Right atrium auricular region (tissue), 2 donors: Measurements from ENCODE around the gene DESI2. TPM values are rescaled to one million over a fixed set of nuclear protein-coding genes. Genes with fewer than 3 reads are reported as not detected.
A peak's percentile ranks its signal among the peaks of the same experiment; 100 is the strongest.

Source experiments
- DNase-seq: peaks from one replicate; pipeline ENCODE4 v3.0.0-alpha.2; 2019; ENCODE audit warnings: low spot score
- H3K27ac ChIP-seq, 2 donors: fragments of 200-600 bp; sonication (generic); 1 replicate in 1 of 2; 2 replicates in 1 of 2; pipeline ENCODE4 v1.5.1; 2016 to 2019
- H3K27me3 ChIP-seq, 2 donors: fragments of 200-600 bp; sonication (generic); one replicate each; pipeline versions ENCODE4 v1.5.1 to v1.6.0; 2017 to 2019
- H3K36me3 ChIP-seq: fragments of 200-600 bp; sonication (generic); one replicate; pipeline ENCODE4 v1.5.1; 2016
- H3K4me1 ChIP-seq, 2 donors: fragments of 200-600 bp; sonication (generic); one replicate each; pipeline versions ENCODE4 v1.5.1 to v1.6.0; 2017 to 2019
- H3K4me3 ChIP-seq, 2 donors: fragments of 200-600 bp; sonication (generic); 1 replicate in 1 of 2; 2 replicates in 1 of 2; pipeline ENCODE4 v1.5.1; 2017 to 2019; ENCODE audit warnings: mild to moderate bottlenecking in 1 of 2, moderate library complexity in 1 of 2
- H3K9me3 ChIP-seq, 2 donors: fragments of 200-600 bp; sonication (generic); one replicate each; pipeline ENCODE4 v1.5.1; 2019
- CTCF ChIP-seq, 2 donors: fragments of 200-600 bp; sonication (generic); IDR thresholded peaks; one replicate each; pipeline ENCODE4 v1.5.1; 2019; ENCODE audit warnings: antibody characterized with exemption in 2 of 2
- total RNA-seq, 2 donors: library from RNA; depleted of rRNA; stranded (reverse); fragments of >200 nt; gene quantifications; one replicate each; pipeline ENCODE4 v1.1.0, GENCODE V29; 2016

Gene DESI2
- total RNA-seq, 2 donors from 2014 or later = 26.8 to 29.1 TPM

- Histone ChIP-seq H3K9me3 (no peaks in the 10 kb centered on the region), H3K4me3 (no peak overlapping the region), H3K36me3 (peaks cover 13% of the 10 kb centered on the region), H3K27ac (peak overlapping the region in 1 of 2 donors; percentile 23), H3K4me1 (peaks cover 0 to 8% of the 10 kb centered on the region in 2 donors), H3K27me3 (no peaks in the 10 kb centered on the region)
- no peak for TF ChIP-seq CTCF (IDR thresholded peaks at IDR 0.05)
- no peak for DNase-seq
Observed at GRCh38 chr1:244710474-244711062, 57.6 kb downstream of the DESI2 start.

GRCh38 chr1:244712669-244713068, 59.7 kb downstream of the DESI2 start:
- DNase-seq = no peak
- Histone ChIP-seq H3K36me3 (no peaks in the 10 kb centered on the region), H3K4me3 (no peak overlapping the region), H3K4me1 (peaks cover 0 to 5% of the 10 kb centered on the region in 2 donors), H3K9me3 (no peaks in the 10 kb centered on the region), H3K27ac (no peak overlapping the region), H3K27me3 (no peaks in the 10 kb centered on the region)
- TF ChIP-seq CTCF (IDR thresholded peaks at IDR 0.05) = no peak

DNA sequence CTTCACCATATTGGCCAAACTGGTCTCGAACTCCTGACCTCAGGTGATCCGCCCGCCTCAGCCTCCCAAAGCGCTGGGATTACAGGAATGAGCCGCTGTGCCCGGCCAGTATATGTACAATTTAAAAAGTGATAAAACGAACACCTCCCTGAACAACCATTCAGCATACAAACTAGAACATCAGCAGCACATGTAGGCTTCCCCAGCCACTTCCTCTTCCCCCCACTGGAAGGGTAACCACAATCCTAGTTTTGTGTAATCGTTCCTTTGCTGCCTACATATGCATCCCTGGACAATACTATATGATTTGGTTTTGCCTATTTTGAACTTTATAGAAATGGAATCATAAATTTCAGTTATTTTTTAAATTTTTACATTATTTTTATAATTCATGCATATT, 60.4 kb downstream of the DESI2 start:
- no peak for DNase-seq
- Histone ChIP-seq H3K4me3 (no peak overlapping the region), H3K9me3 (no peaks in the 10 kb centered on the region), H3K27me3 (no peaks in the 10 kb centered on the region), H3K4me1 (peaks cover 0 to 5% of the 10 kb centered on the region in 2 donors), H3K36me3 (no peaks in the 10 kb centered on the region), H3K27ac (no peak overlapping the region)
- no peak for TF ChIP-seq CTCF (IDR thresholded peaks at IDR 0.05)

DNA sequence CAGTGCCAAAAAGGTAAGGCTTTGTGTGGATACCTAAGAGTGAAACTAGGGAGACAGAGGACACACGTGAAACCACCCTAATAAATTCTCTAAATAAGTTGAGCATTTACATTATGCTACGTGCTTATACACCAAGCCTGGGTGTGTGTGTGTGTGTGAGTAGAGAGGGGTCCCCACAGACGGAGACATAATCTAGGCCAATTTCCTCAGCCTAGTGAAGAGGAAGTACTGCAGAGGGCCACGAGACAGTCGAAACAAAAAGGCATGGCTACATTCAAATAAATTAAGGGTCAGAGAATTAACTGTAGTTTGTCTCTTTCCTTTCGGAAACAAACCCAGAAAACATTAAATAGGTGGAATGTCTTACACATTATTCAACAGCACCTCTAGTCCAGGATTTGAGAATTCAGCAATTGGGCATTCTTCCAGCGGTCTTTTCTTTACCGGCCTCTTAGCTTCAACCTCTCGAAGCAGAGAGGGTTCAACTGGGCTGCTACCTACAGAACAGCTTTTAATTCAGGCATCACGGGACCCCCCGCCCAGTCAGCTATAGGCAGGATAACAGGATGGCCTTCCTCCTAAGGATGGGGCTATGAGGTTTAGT, 75.0 kb downstream of the DESI2 start:
- no peak for TF ChIP-seq CTCF (IDR thresholded peaks at IDR 0.05)
- H3K9me3 ChIP-seq = no peaks in the 10 kb centered on the region
- no peaks in the 10 kb centered on the region for H3K27me3 ChIP-seq
- peaks cover 0 to 12% of the 10 kb centered on the region in 2 donors for H3K4me1 ChIP-seq
- no peak for DNase-seq
- H3K36me3 ChIP-seq = no peaks in the 10 kb centered on the region
- H3K27ac ChIP-seq = no peak overlapping the region
- H3K4me3 ChIP-seq = no peak overlapping the region

DNA sequence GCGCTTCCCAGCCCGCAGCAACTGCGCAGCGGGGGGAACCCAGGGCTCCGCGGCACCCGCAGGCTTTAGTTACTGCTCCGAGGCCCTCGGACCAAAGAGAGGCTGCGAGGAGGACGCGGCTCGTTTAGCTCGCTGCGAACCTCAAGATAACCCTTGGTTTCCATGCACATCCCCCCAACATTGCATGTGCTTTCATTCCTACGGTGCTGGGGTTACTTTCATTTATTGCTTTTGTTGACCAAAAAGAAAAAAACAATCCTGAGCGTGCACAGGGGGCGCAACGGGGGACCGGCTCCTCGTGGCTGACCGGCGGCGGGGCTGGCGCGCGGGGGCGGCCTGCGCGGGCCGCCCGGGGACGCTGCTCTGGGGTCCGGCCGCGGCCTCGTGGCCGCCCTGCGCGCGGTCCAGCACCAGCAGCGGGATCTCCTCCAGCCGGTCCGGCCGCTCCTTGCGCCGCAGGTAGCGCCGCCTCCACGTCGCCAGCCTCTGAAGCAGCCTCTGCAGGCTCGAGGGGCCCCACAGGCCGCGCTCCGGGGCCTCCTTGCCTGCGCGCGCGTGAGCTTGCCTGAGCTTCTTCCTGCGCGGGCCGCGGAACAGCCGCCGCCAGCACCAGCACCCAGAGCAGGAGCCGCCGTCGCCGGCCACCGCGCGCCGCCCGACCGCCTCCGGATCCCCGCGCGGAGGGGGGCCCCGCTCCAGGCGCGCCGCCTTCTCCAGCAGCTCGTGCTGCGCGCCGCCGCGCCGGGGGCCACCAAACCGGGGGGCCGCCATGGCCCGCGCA, 77.4 kb downstream of the DESI2 start:
- no peaks in the 10 kb centered on the region for H3K27me3 ChIP-seq
- TF ChIP-seq CTCF (IDR thresholded peaks at IDR 0.05) = no peak
- H3K4me3 ChIP-seq = peak overlapping the region; percentile 49 to 58
- no peaks in the 10 kb centered on the region for H3K36me3 ChIP-seq
- no peaks in the 10 kb centered on the region for H3K9me3 ChIP-seq
- H3K4me1 ChIP-seq = peaks cover 0 to 12% of the 10 kb centered on the region in 2 donors
- H3K27ac ChIP-seq = no peak overlapping the region
- no peak for DNase-seq
